Amniotic stem cell (primary cell): ENCODE measurements around the gene CHFR.
"Not testable (repeated sequence)": the region's sequence is repeated elsewhere in the genome, so short reads cannot be mapped to it uniquely, and the experiment has no call there.

Experiments
- DNase-seq: peaks from one replicate; lab custom pipeline; 2025; lab: John Stamatoyannopoulos, UW

CHFR gene

DNA sequence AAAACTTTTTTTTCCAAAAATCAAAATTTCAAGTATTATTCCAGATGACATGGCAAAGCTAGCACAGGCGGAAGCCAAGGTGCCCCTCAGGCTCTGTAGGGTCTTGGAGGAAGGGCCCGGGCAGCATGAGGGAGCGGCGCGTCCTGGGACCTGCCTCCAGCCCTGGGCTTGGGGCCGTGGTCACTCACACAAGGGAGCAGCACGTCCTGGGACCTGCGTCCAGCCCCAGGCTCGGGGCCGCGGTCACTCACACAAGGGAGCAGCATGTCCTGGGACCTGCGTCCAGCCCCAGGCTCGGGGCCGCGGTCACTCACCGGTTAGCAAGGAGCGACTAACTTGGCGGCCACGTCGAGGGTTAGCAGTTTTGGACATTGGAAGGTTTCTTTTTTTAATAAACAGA, 46.9 kb downstream of the CHFR start:
- DNase-seq, result no peak

DNA sequence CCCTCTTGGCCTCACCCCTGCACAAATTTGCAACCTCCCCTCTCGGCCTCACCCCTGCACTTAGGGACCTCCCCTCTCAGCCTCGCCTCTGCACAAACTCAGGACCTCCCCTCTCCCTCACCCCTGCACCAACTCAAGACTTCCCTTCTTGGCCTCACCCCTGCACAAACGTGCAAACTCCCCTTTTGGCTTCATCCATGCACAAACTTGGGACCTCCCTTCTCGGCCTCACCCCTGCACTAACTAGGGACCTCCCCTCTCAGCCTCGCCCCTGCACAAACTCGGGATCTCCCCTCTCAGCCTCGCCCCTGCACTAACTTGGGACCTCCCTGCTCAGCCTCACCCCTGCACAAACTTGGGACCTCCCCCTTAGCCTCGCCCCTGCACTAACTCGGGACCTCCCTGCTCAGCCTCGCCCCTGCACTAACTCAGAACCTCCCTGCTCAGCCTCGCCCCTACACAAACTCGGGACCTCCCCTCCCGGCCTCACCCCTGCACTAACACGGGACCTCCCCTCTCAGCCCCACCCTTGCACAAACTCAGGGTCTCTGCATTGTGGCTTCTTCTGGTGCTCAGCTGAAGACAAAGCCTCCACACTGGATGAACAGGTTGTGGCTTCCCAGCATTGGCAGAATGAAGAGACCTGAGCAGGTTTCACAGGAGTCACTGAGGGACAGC, 47.7 kb downstream of the CHFR start:
- DNase-seq, result no peak

- DNase-seq, result no peak
These were observed 48.9 kb downstream of the CHFR start for GRCh38 chr12:132838410-132839080.

GRCh38 chr12:132837693-132838409, 49.6 kb downstream of the CHFR start:
- DNase-seq, result no peak

- no peak for DNase-seq
These were observed 50.5 kb downstream of the CHFR start for GRCh38 chr12:132836795-132837331.

DNA sequence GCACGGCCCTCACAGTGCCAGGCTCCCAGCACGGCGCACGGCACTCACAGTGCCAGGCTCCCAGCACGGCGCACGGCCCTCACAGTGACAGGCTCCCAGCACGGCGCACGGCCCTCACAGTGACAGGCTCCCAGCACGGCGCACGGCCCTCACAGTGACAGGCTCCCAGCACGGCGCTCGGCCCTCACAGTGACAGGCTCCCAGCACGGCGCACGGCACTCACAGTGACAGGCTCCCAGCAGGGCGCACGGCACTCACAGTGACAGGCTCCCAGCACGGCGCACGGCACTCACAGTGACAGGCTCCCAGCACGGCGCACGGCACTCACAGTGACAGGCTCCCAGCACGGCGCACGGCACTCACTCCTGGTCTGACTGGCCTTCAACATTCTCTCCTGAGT, 51.2 kb downstream of the CHFR start:
- not testable (repeated sequence) for DNase-seq

DNA sequence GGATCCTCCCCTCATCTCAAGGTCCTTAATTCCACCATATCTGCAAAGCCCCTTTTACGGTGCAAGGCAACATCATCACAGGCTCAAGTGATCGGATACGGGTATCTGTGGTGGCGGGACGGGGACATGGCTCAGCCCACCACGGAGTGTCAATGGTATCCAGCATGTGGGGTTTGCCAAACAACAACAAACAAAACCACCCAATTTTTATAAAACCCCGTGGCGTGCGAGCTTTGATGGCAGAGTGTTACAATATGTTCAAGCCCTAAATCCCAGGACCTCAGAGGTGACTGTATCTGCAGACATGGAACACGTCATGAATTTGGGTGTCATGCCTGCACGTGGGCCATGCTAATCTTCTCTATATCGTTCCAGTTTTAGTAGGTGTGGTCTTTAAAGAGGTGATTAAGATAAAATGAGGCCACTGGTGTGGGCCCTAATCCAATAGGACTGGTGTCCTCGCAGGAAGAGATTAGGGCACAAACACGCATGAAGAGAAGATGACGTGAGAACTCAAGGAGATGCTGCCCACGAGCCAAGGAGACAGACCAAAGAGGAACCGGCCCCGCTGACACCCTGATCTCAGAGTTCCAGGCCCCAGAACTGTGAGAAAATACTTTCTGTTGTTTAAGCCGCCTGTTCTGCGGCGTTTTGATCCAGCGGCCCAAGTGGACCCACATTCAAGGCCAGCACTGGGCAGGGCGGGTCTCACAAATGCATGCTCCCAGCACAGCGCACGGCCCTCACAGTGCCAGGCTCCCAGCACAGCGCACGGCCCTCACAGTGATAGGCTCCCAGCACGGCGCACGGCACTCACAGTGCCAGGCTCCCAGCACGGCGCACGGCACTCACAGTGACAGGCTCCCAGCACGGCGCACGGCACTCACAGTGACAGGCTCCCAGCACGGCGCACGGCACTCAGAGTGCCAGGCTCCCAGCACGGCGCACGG, 52.1 kb downstream of the CHFR start:
- DNase-seq, result no peak

- DNase-seq, result no peak
These were observed 53.2 kb downstream of the CHFR start for GRCh38 chr12:132834181-132834711.

DNA sequence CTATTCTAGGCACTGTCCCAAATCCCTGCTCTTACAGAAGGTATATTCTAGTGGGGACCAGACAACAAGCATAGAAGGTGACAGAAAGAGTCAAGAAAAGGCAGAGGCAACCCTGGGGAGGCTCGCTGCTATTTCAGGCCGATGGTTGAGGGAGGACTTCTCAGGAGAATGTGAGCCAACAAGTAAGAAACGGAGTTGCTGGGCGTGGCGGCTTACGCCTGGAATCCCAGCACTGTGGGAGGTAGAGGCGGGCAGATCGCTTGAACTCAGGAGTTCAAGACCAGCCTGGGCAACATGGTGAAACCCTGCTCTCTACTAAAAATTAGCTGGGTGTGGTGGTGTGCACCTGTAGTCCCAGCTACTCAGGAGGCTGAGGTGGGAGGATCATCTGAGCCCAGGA, 54.1 kb downstream of the CHFR start:
- DNase-seq, result no peak

DNA sequence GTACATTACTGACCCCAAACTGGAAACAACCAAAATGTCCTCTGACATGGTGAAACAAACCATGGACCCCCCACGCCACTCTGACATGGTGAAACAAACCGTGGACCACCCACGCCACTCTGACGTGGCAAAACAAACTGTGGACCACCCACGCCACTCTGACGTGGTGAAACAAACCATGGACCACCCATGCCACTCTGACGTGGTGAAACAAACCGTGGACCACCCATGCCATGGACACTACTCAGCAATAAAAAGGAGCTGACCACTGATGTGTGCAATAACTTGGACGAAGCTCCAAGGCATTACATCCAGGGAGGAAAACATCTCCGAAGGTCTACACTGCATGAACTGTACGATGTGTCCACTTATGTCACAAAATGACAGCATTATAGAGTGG, 55.6 kb downstream of the CHFR start:
- no peak for DNase-seq

DNA sequence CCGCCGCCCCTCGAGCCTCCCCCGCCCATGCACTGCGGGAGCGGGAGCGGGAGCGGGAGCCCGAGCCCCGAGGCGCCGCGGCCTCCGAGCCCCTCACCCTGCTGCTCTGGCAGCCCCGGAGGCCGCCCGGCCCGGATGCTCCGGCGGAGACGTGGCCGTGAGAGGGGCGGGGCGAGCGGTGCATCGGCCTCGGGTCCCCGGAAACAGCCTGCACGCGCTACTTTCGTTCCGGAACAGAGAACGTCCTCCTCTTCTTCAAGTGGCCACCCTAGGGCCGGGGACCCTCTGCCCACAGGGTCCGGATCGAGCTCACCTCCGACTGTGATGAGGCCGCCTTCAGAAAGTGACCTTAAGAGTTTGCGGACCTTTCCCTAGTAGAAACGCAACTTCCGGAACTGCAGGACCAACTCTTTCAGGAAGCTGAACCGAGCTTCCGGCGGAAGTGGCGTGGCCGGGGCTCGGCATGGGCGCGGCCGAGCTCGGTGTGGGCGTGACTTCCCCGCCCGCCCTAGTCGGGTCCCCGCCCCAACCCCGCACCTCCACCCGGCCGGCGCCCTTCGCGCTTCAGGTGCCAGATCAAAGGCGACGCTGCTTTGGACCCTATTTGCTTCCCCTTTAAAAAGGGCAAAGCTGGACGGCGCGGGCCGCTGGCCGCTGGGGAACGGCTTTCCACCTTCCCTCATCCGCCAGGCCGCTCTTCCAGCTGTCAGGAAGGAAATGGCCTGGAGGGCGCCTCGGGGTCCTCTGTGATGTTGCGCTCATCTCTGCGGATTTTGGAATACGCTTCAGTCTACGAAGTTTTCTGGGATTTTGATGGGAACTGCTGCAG, 58.5 kb downstream of the CHFR start, which contains the start of gene GOLGA3:
Gene GOLGA3, minus strand, starts transcription at position 164 of the 829 bp plus-strand sequence. CDS start 6,741 bp downstream, outside the sequence.
- peak; percentile 82 for DNase-seq

DNA sequence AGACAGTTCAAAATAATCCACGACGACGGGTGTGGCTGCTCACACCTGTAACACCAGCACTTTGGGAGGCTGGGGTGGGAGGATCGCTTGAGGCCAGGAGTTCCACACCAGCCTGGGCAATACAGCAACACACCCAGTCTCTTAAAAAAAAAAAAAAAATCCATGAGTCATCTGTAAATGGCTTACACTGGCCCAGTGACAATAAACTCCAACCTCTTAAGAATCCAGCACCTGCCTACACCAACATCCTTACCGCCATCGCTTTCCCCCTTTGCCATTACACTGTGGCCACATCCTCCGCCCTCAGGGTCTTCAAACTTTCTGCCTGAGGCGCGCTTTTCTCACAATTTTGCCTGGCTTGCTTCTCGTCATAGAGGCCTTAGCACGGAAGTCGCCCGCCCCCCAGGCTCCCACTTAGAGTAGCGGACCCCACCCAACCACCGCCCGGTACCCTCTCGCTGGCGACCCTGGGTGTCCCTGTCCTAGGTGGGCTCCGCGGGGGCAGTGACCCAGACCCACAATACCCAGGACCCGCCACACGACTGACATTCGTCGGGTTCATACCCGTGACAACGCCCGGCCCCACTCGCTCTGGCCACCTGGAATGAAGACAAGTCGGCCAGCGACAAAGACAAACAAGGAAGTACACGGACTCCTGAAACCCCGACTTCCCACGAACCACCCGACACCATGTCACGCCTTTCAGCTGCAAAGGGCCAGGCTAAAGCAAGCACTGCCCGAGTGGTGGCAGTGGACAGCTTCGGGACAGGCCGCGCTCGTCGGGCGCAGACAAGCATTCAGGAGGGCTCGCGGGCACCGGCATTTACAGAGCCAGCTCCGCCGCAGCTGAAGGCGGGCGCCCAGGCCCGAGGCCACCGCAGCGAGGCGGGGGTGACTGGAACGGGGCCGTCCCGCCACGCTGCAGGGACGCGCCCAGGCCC, 59.4 kb downstream of the CHFR start:
- DNase-seq, result peak; percentile 28

DNA sequence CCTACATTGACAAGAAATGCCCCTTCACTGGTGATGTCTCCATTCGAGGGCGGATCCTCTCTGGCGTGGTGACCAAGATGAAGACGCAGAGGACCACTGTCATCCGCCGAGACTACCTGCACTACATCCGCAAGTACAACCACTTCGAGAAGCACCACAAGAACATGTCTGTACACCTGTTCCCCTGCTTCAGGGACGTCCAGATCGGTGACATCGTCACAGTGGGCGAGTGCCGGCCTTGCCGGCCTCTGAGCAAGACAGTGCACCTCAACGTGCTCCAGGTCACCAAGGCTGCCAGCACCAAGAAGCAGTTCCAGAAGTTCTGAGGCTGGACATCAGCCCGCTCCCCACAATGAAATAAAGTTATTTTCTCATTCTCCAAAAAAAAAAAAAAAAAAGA, 61.5 kb downstream of the CHFR start:
- DNase-seq, result no peak

DNA sequence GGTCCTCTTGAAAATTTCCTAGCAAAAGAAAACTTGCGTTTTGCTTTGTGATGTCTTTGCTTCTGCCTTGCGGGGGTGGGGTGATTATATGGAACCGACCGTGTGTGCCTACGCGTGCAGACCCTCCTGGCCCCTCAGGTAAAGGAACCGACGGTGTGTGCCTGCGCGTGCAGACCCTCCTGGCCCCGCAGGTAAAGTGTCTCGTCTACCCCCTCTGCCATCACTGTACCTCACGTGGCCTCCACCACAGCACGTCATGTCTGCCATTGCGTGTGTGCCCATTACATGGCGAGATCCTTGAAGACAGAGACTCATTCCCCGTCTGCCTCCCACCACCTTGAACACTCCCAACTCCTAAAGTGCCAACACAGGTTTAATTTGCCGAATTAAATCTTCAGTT, 62.3 kb downstream of the CHFR start:
- DNase-seq, result no peak

GRCh38 chr12:132824053-132824452, 63.4 kb downstream of the CHFR start:
- DNase-seq, result no peak

DNA sequence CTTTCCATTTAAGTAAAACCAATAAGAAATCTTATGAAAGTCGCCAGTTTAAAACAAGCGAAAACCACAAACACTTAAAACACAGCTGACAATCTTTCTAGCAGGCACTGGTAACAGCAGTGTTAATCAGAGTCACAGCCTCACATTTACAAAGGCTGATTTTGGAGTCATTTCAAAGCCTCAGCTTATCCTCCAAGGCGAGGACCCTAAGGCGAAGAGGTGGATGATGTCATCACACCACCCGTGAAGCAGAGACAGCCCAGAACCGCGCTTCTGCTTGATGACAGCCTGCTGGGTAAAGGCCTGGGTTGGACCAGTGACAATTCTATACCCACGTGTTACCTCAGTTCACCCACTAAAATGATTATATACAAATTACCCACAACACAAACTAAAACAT, 68.8 kb downstream of the CHFR start:
- DNase-seq, result no peak

- DNase-seq, result no peak
These were observed 73.2 kb downstream of the CHFR start for GRCh38 chr12:132814232-132814631.

DNA sequence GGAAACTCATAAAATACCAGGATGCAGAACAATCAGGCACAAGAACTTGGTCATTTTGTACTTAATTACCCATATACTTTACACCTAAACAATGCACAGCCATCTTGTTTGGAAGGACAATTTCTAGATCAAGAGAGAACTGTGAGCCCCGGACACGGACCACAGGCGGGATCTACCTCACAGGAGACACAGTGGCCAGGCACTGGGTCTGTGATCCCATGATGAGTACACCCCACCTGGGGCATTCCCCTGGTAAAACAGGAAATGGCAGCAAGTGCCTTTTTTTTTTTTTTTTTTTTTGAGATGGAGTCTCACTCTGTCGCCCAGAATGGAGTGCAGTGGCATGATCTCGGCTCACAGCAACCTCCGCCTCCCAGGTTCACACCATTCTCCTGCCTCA, 74.0 kb downstream of the CHFR start:
- DNase-seq, result no peak

GRCh38 chr12:132812631-132813305, 74.6 kb downstream of the CHFR start:
- DNase-seq, result no peak
